Upper lobe of left lung (tissue), 6 donors: ENCODE measurements around the gene SQSTM1. TPM values are rescaled to one million over a fixed set of nuclear protein-coding genes. Genes with fewer than 3 reads are reported as not detected.

Experiments
- ATAC-seq, 2 donors: fragments of 200-7000 bp; cut with Tn5 transposase; one replicate each; pipeline ENCODE4 v1.9.1; 2022; ENCODE audit warnings: mild to moderate bottlenecking in 2 of 2, moderate library complexity in 2 of 2; ENCODE audit not compliant: low FRiP score in 2 of 2
- DNase-seq, 2 donors: peaks; one replicate each; pipeline ENCODE4 v3.0.0-alpha.2; 2019 to 2020
- H3K27ac ChIP-seq, 4 donors: fragments of 200-600 bp; sonication (generic); one replicate each; pipeline ENCODE4 v1.5.1; 2016 to 2019
- H3K27me3 ChIP-seq, 4 donors: fragments of 200-600 bp; sonication (generic); one replicate each; pipeline ENCODE4 v1.5.1; 2017 to 2019
- H3K36me3 ChIP-seq, 4 donors: fragments of 200-600 bp; sonication (generic); one replicate each; pipeline ENCODE4 v1.5.1; 2016 to 2019
- H3K4me1 ChIP-seq, 4 donors: fragments of 200-600 bp; sonication (generic); one replicate each; pipeline ENCODE4 v1.5.1; 2018 to 2019
- H3K4me3 ChIP-seq, 4 donors: fragments of 200-600 bp; sonication (generic); one replicate each; pipeline ENCODE4 v1.5.1; 2017 to 2019; ENCODE audit warnings: mild to moderate bottlenecking in 2 of 4, moderate library complexity in 1 of 4
- H3K9me3 ChIP-seq, 4 donors: fragments of 200-600 bp; sonication (generic); one replicate each; pipeline ENCODE4 v1.5.1; 2018 to 2019
- EP300 ChIP-seq, 4 donors: sonication (generic); formaldehyde crosslinking; IDR thresholded peaks; one replicate each; pipeline ENCODE4 v1.5.1; 2017; ENCODE audit warnings: antibody characterized with exemption in 4 of 4, control low read depth in 2 of 4
- POLR2A ChIP-seq, 4 donors: fragments of 450-650 bp; IDR thresholded peaks; one replicate each; pipeline ENCODE4 v1.5.1; 2016 to 2017; ENCODE audit warnings: antibody characterized with exemption in 4 of 4, mild to moderate bottlenecking in 2 of 4
- POLR2AphosphoS5 ChIP-seq, 2 donors: sonication (generic); formaldehyde crosslinking; IDR thresholded peaks; one replicate each; pipeline ENCODE4 v1.5.1; 2017; ENCODE audit warnings: antibody characterized with exemption in 2 of 2
- WGBS, 2 donors: methylation state at CpG; one replicate each; pipeline ENCODE4 v1.1.5; 2017 to 2018; 5-methylcytosine and 5-hydroxymethylcytosine counted together
- total RNA-seq, 6 donors: library from RNA; depleted of rRNA in 4 of 6; stranded (reverse); fragments of >200 nt in 4 of 6; gene quantifications; one replicate each; pipeline versions ENCODE4 v1.1.0 to v1.2.1, GENCODE V29; 2016 to 2021
- TF ChIP-seq, protein P1 (sequence below), 6 experiments: fragments of 450-650 bp in 4 of 6; fragments of 200-600 bp in 2 of 6; sonication (generic) in 2 of 6; IDR thresholded peaks; one replicate each; pipeline ENCODE4 v1.5.1; 2016 to 2019; ENCODE audit warnings: antibody characterized with exemption in 6 of 6
- donor health status: DM: no; HTN: no; CAD: no; lungs with moderate emphysema.
- donor health status: DM: no; HTN: yes; CAD: no; lungs with severe emphysema.

SQSTM1 gene
- total RNA-seq, 6 donors from 2014 or later, result 390 to 666 (median 574) TPM

DNA sequence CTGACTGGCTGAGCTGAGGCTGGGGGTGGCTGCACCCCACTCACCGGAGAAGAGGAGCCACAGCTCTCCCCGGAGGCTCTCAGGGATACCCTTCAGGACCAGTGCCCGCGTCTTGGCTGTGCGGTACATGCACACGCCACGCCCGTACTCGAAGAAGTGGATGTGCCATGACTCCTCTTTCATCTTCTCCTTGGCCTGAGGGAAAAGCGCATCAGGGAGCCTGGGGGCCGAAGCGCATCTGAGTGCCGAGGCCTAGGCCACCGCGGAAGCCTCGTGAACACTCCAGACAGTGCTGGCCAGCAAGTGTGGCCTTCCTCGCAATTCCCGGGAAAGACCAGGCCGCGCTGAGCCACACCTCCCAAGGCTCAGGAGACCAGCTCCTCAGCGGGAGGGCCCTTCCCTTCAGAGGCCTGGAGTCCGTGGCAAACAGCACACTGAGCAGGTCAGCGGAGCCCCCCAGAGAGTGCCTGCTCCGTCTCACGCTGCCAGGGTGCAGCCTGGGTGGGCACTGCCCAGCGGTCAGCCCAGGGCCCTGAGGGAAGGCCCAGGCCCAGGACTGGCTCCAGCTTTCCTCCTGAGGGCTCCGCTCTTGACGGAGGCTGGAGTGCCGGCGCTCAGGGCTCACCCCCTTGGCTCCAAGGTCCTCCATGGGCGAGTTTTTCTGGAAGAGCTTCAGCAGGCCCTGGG, 58.4 kb downstream of the SQSTM1 start:
- peaks cover 12 to 89% (median 52%) of the 10 kb centered on the region in 4 donors for H3K36me3 ChIP-seq
- no peak overlapping the region for H3K27ac ChIP-seq
- TF ChIP-seq EP300 (IDR thresholded peaks at IDR 0.05), result no peak
- TF ChIP-seq POLR2A (IDR thresholded peaks at IDR 0.05), result no peak
- TF ChIP-seq POLR2AphosphoS5 (IDR thresholded peaks at IDR 0.05), result no peak
- TF ChIP-seq, protein P1, sequence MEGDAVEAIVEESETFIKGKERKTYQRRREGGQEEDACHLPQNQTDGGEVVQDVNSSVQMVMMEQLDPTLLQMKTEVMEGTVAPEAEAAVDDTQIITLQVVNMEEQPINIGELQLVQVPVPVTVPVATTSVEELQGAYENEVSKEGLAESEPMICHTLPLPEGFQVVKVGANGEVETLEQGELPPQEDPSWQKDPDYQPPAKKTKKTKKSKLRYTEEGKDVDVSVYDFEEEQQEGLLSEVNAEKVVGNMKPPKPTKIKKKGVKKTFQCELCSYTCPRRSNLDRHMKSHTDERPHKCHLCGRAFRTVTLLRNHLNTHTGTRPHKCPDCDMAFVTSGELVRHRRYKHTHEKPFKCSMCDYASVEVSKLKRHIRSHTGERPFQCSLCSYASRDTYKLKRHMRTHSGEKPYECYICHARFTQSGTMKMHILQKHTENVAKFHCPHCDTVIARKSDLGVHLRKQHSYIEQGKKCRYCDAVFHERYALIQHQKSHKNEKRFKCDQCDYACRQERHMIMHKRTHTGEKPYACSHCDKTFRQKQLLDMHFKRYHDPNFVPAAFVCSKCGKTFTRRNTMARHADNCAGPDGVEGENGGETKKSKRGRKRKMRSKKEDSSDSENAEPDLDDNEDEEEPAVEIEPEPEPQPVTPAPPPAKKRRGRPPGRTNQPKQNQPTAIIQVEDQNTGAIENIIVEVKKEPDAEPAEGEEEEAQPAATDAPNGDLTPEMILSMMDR (IDR thresholded peaks at IDR 0.05), result no peak
- ATAC-seq (peak in 1 of 2 donors; percentile 7), DNase-seq (no peak)
- no peak overlapping the region for H3K4me3 ChIP-seq
- peaks cover 4 to 20% (median 15%) of the 10 kb centered on the region in 4 donors for H3K9me3 ChIP-seq
- H3K27me3 ChIP-seq, result no peaks in the 10 kb centered on the region
- no peaks in the 10 kb centered on the region for H3K4me1 ChIP-seq
- WGBS, 2 donors, result 93 to 99% methylated on average over 9 to 26 of the region's 31 CpGs

DNA sequence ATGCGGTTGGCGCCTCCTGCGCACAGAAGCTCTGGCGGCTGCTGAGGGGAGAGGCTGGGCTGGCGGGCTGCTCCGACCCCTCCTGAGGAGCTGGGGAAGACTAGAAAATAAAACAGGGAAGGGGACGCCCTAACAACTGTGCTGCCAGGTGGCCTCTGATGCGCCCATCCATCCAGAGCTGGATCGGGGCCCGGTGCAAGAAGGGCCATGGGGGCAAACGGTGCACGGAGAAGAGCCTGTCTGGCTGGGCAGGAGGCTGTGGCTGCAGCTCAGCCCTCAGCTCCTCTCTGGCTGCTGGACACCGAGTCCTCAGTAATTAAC, 58.9 kb downstream of the SQSTM1 start:
- H3K36me3 ChIP-seq, result peaks cover 12 to 89% (median 52%) of the 10 kb centered on the region in 4 donors
- WGBS, 2 donors, result 99% methylated on average over 7 to 9 of the region's 13 CpGs
- no peak for TF ChIP-seq POLR2AphosphoS5 (IDR thresholded peaks at IDR 0.05)
- TF ChIP-seq POLR2A (IDR thresholded peaks at IDR 0.05), result no peak
- TF ChIP-seq, protein P1 (IDR thresholded peaks at IDR 0.05), result no peak
- TF ChIP-seq EP300 (IDR thresholded peaks at IDR 0.05), result no peak

DNA sequence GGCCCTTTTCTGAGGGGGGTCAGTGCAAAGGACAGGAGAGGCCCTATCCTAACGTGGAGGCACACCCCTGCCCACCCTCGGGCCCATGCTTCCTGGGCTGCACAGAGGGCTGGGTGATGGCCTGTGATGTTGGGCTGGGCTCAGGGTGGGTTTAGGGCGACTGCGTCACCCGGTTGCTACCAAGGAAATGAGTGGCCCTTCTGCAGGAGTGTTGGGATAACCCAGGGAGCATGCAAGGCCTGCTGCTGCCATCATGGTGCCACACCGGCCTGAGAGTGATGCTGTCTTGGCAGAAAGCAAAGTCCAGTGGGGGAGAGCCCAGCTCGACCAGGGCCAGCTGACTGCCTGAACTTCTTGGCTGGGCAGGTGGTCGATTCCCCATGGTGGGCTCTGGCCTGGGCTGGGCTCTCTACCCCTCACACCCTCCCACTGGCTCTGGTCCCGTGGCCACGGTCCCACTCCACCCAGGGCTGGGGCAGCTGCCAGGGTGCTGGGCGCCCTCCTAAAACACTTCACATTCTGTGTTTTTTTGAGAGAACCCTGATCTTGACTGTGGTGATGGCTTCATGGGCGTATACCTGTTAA, 59.5 kb downstream of the SQSTM1 start:
- DNase-seq (no peak), ATAC-seq (no peak)
- Histone ChIP-seq H3K4me3 (no peak overlapping the region), H3K9me3 (peaks cover 4 to 20% (median 15%) of the 10 kb centered on the region in 4 donors), H3K27ac (no peak overlapping the region), H3K4me1 (no peaks in the 10 kb centered on the region), H3K27me3 (no peaks in the 10 kb centered on the region), H3K36me3 (peaks cover 11 to 89% (median 51%) of the 10 kb centered on the region in 4 donors)
- 96 to 97% methylated on average over 8 to 9 of the region's 12 CpGs for WGBS, 2 donors
- TF ChIP-seq POLR2AphosphoS5 (IDR thresholded peaks at IDR 0.05) (no peak), POLR2A (IDR thresholded peaks at IDR 0.05) (no peak), EP300 (IDR thresholded peaks at IDR 0.05) (no peak)
- TF ChIP-seq, protein P1 (IDR thresholded peaks at IDR 0.05), result no peak

More for the DNA sequence above, 58.9 kb downstream of the SQSTM1 start:
- no peaks in the 10 kb centered on the region for H3K4me1 ChIP-seq
- DNase-seq (no peak), ATAC-seq (no peak)
- no peaks in the 10 kb centered on the region for H3K27me3 ChIP-seq
- H3K9me3 ChIP-seq, result peaks cover 4 to 20% (median 15%) of the 10 kb centered on the region in 4 donors
- H3K4me3 ChIP-seq, result no peak overlapping the region
- H3K27ac ChIP-seq, result no peak overlapping the region

DNA sequence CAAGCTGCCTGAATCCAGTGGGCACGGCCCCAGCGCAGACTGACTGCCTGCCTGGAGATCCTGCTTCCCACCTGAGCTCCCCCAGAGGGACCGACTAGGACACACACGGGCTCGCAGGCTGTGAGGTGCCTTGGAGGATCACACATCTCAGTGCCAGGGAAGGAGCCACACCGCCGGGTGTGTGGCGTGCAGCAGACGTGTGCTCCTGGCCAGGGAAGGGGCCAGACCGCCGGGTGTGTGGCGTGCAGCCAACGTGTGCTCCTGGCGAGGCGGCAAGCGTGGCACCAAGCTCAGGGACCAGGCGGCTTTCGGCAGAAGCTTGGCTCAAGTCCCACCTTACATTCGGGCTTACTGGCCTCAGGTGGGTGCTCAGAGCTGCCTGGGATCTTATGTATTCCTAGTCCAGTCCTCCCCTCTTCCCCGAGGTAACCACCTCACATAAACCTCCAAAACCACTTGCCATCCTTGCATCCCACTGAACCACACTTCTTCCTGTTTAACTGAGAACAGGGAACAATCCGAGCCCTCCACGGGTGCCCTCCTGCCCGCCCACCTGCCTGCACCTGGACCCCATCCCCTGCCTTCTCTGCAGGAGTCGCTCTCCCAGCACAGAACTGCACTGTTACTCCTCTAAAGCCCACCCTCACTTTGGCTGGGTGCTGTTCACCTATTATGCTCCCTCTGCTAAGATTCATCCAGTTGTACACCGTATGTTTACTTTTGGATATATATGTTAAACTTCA, 60.3 kb downstream of the SQSTM1 start:
- ATAC-seq (no peak), DNase-seq (no peak)
- 88 to 95% methylated on average over 22 to 25 of the region's 25 CpGs for WGBS, 2 donors
- H3K9me3 ChIP-seq, result peaks cover 4 to 20% (median 15%) of the 10 kb centered on the region in 4 donors
- H3K27ac ChIP-seq, result no peak overlapping the region
- no peak overlapping the region for H3K4me3 ChIP-seq
- TF ChIP-seq POLR2AphosphoS5 (IDR thresholded peaks at IDR 0.05) (no peak), POLR2A (IDR thresholded peaks at IDR 0.05) (no peak), EP300 (IDR thresholded peaks at IDR 0.05) (no peak)
- TF ChIP-seq, protein P1 (IDR thresholded peaks at IDR 0.05), result no peak
- H3K27me3 ChIP-seq, result no peaks in the 10 kb centered on the region
- H3K36me3 ChIP-seq, result peaks cover 11 to 89% (median 53%) of the 10 kb centered on the region in 4 donors
- H3K4me1 ChIP-seq, result no peaks in the 10 kb centered on the region
